Measurements from ENCODE around the gene UBE3A.
"Not testable (repeated sequence)": the region's sequence is repeated elsewhere in the genome, so short reads cannot be mapped to it uniquely, and the experiment has no call there.

The UBE3A gene

GRCh38 chr15:25438601-25439368, at the start of gene UBE3A:
TSS of gene UBE3A (minus strand) at chr15:25439024. CDS start at chr15:25409107, 29,917 bp downstream.
- DNase-seq, result peak; percentile 26

GRCh38 chr15:25487226-25487884, 48.5 kb upstream of the UBE3A start:
- DNase-seq, result no peak

- no peak for DNase-seq
Observed at GRCh38 chr15:25486051-25486450, 47.2 kb upstream of the UBE3A start.

- no peak for DNase-seq
Observed at GRCh38 chr15:25481208-25481859, 42.5 kb upstream of the UBE3A start.

- no peak for DNase-seq
Observed at GRCh38 chr15:25478313-25478712, 39.5 kb upstream of the UBE3A start.

GRCh38 chr15:25477816-25478215, 39.0 kb upstream of the UBE3A start:
- DNase-seq, result no peak

GRCh38 chr15:25474251-25474650, 35.4 kb upstream of the UBE3A start:
- DNase-seq, result no peak

GRCh38 chr15:25470230-25470629, 31.4 kb upstream of the UBE3A start:
- DNase-seq, result no peak

- DNase-seq, result no peak
Observed at GRCh38 chr15:25469377-25469776, 30.6 kb upstream of the UBE3A start.

GRCh38 chr15:25468611-25469010, 29.8 kb upstream of the UBE3A start:
- DNase-seq, result no peak

GRCh38 chr15:25465835-25466234, 27.0 kb upstream of the UBE3A start:
- no peak for DNase-seq

GRCh38 chr15:25464784-25465183, 26.0 kb upstream of the UBE3A start:
- DNase-seq, result no peak

- no peak for DNase-seq
Observed at GRCh38 chr15:25464383-25464782, 25.6 kb upstream of the UBE3A start.

- DNase-seq, result no peak
Observed at GRCh38 chr15:25456196-25456595, 17.4 kb upstream of the UBE3A start.

- no peak for DNase-seq
Observed at GRCh38 chr15:25455226-25455625, 16.4 kb upstream of the UBE3A start.

GRCh38 chr15:25454771-25455170, 15.9 kb upstream of the UBE3A start:
- DNase-seq, result no peak

GRCh38 chr15:25453246-25453645, 14.4 kb upstream of the UBE3A start:
- DNase-seq, result not testable (repeated sequence)

- DNase-seq, result no peak
Observed at GRCh38 chr15:25451501-25451900, 12.7 kb upstream of the UBE3A start.

GRCh38 chr15:25450163-25450562, 11.3 kb upstream of the UBE3A start:
- no peak for DNase-seq

GRCh38 chr15:25446076-25446475, 7.3 kb upstream of the UBE3A start:
- DNase-seq, result no peak

- no peak for DNase-seq
Observed at GRCh38 chr15:25445412-25445811, 6.6 kb upstream of the UBE3A start.

- DNase-seq, result no peak
Observed at GRCh38 chr15:25441111-25441510, 2.3 kb upstream of the UBE3A start.

GRCh38 chr15:25439369-25439836, 579 bp upstream of the UBE3A start:
- DNase-seq, result no peak
